Measurements from ENCODE around the gene UNC13A.

Gene UNC13A

GRCh38 chr19:17602872-17603510 is 85.2 kb downstream of the UNC13A start:
- Histone ChIP-seq H3K36me3 (ENCODE audit: insufficient read depth, low read length) (no peaks in the 10 kb centered on the region), H3K4me1 (ENCODE audit: insufficient read depth, low read length, poor library complexity, severe bottlenecking) (no peaks in the 10 kb centered on the region), H3F3A (ENCODE audit: low read depth) (no peaks in the 10 kb centered on the region), H3K79me2 (ENCODE audit: insufficient read depth, low read length) (no peaks in the 10 kb centered on the region), H3K4me3 (ENCODE audit: low read length, poor library complexity, severe bottlenecking) (no peak overlapping the region), H3K9me3 (ENCODE audit: insufficient read depth, low read depth, low read length) (no peaks in the 10 kb centered on the region), H4K20me1 (ENCODE audit: insufficient read depth, low read length, poor library complexity, severe bottlenecking) (no peaks in the 10 kb centered on the region), H3K9me2 (replicated peaks; ENCODE audit: low read depth, low read length) (no peaks in the 10 kb centered on the region), H3K4me2 (ENCODE audit: low read depth, low read length, poor library complexity, severe bottlenecking) (no peak overlapping the region), H3K27me3 (ENCODE audit: insufficient read depth, low read length, poor library complexity, severe bottlenecking) (no peaks in the 10 kb centered on the region), H2AFZ (ENCODE audit: low read length) (no peak overlapping the region), H3K9ac (ENCODE audit: low read depth, low read length, poor library complexity, severe bottlenecking) (no peak overlapping the region)
- no peak for TF ChIP-seq EZH2phosphoT487 (IDR thresholded peaks at IDR 0.05; ENCODE audit: borderline replicate concordance)
- no peak for TF ChIP-seq CTCF (conservative IDR thresholded peaks at IDR 0.05; ENCODE audit: low read length)

- Histone ChIP-seq H3K9ac (ENCODE audit: low read depth, low read length, poor library complexity, severe bottlenecking) (no peak overlapping the region), H2AFZ (ENCODE audit: low read length) (no peak overlapping the region), H3K36me3 (ENCODE audit: insufficient read depth, low read length) (no peaks in the 10 kb centered on the region), H3K9me2 (replicated peaks; ENCODE audit: low read depth, low read length) (no peaks in the 10 kb centered on the region), H3K9me3 (ENCODE audit: insufficient read depth, low read depth, low read length) (no peaks in the 10 kb centered on the region), H4K20me1 (ENCODE audit: insufficient read depth, low read length, poor library complexity, severe bottlenecking) (no peaks in the 10 kb centered on the region), H3K27me3 (ENCODE audit: insufficient read depth, low read length, poor library complexity, severe bottlenecking) (no peaks in the 10 kb centered on the region), H3F3A (ENCODE audit: low read depth) (no peaks in the 10 kb centered on the region), H3K4me3 (ENCODE audit: low read length, poor library complexity, severe bottlenecking) (no peak overlapping the region), H3K4me1 (ENCODE audit: insufficient read depth, low read length, poor library complexity, severe bottlenecking) (no peaks in the 10 kb centered on the region), H3K79me2 (ENCODE audit: insufficient read depth, low read length) (no peaks in the 10 kb centered on the region), H3K4me2 (ENCODE audit: low read depth, low read length, poor library complexity, severe bottlenecking) (no peak overlapping the region)
- TF ChIP-seq CTCF (conservative IDR thresholded peaks at IDR 0.05; ENCODE audit: low read length): no peak
- no peak for TF ChIP-seq EZH2phosphoT487 (IDR thresholded peaks at IDR 0.05; ENCODE audit: borderline replicate concordance)
Measured at GRCh38 chr19:17602217-17602616, 85.9 kb downstream of the UNC13A start.

- Histone ChIP-seq H3K9me2 (replicated peaks; ENCODE audit: low read depth, low read length) (no peaks in the 10 kb centered on the region), H3K9ac (ENCODE audit: low read depth, low read length, poor library complexity, severe bottlenecking) (no peak overlapping the region), H3K79me2 (ENCODE audit: insufficient read depth, low read length) (no peaks in the 10 kb centered on the region), H3K36me3 (ENCODE audit: insufficient read depth, low read length) (no peaks in the 10 kb centered on the region), H3K27me3 (ENCODE audit: insufficient read depth, low read length, poor library complexity, severe bottlenecking) (no peaks in the 10 kb centered on the region), H3K4me2 (ENCODE audit: low read depth, low read length, poor library complexity, severe bottlenecking) (no peak overlapping the region), H2AFZ (ENCODE audit: low read length) (peak overlapping the region; percentile 12; the same call in 1 of the 2 replicates), H3K4me1 (ENCODE audit: insufficient read depth, low read length, poor library complexity, severe bottlenecking) (no peaks in the 10 kb centered on the region), H3F3A (ENCODE audit: low read depth) (no peaks in the 10 kb centered on the region), H3K9me3 (ENCODE audit: insufficient read depth, low read depth, low read length) (no peaks in the 10 kb centered on the region), H4K20me1 (ENCODE audit: insufficient read depth, low read length, poor library complexity, severe bottlenecking) (no peaks in the 10 kb centered on the region), H3K4me3 (ENCODE audit: low read length, poor library complexity, severe bottlenecking) (no peak overlapping the region)
- no peak for TF ChIP-seq CTCF (conservative IDR thresholded peaks at IDR 0.05; ENCODE audit: low read length)
- no peak for TF ChIP-seq EZH2phosphoT487 (IDR thresholded peaks at IDR 0.05; ENCODE audit: borderline replicate concordance)
Measured at GRCh38 chr19:17601683-17602082, 86.5 kb downstream of the UNC13A start.
